GM23338 (cell line): Measurements from ENCODE around the gene BDH1. TPM values are rescaled to one million over a fixed set of nuclear protein-coding genes. Genes with fewer than 3 reads are reported as not detected.

Experiments used
- ATAC-seq: fragments of 200-7000 bp; cut with Tn5 transposase; 3 replicates; pipeline ENCODE4 v1.9.1; 2020
- DNase-seq: peaks from one replicate; pipeline ENCODE4 v3.0.0-alpha.2; 2015; ENCODE audit warnings: low spot score
- H2AFZ ChIP-seq: fragments of 200-600 bp; sonication (generic); 2 replicates; pipeline ENCODE4 v1.8.0; 2016; ENCODE audit warnings: antibody characterized with exemption, mild to moderate bottlenecking, moderate library complexity
- H3F3A ChIP-seq: fragments of 200-600 bp; sonication (generic); replicated peaks from 2 replicates; pipeline ENCODE4 v1.8.0; 2017; ENCODE audit warnings: antibody characterized with exemption, mixed run types, low read depth
- H3K27ac ChIP-seq: fragments of 200-600 bp; sonication (generic); 2 replicates; pipeline ENCODE4 v1.6.1; 2016; ENCODE audit warnings: low read depth
- H3K27me3 ChIP-seq: fragments of 200-600 bp; sonication (generic); 2 replicates; pipeline ENCODE4 v1.8.0; 2016; ENCODE audit warnings: mild to moderate bottlenecking, mixed run types, moderate library complexity; ENCODE audit not compliant: insufficient read depth
- H3K36me3 ChIP-seq: fragments of 200-600 bp; sonication (generic); 2 replicates; pipeline ENCODE4 v1.8.0; 2016; ENCODE audit warnings: mild to moderate bottlenecking; ENCODE audit not compliant: insufficient read depth
- H3K4me1 ChIP-seq: fragments of 200-600 bp; sonication (generic); 2 replicates; pipeline ENCODE4 v1.8.0; 2016; ENCODE audit warnings: mild to moderate bottlenecking, moderate library complexity; ENCODE audit not compliant: insufficient read depth
- H3K4me2 ChIP-seq: fragments of 200-600 bp; sonication (generic); 2 replicates; pipeline ENCODE4 v1.7.1; 2017; ENCODE audit warnings: mixed run types
- H3K4me3 ChIP-seq: fragments of 200-600 bp; sonication (generic); 2 replicates; pipeline ENCODE4 v1.6.1; 2016; ENCODE audit warnings: mixed run types
- H3K79me2 ChIP-seq: fragments of 200-600 bp; sonication (generic); replicated peaks from 2 replicates; pipeline ENCODE4 v1.8.0; 2017; ENCODE audit warnings: mild to moderate bottlenecking; ENCODE audit not compliant: insufficient read depth
- H3K9me2 ChIP-seq: fragments of 200-600 bp; sonication (generic); 2 replicates; pipeline ENCODE4 v1.8.0; 2017; ENCODE audit not compliant: insufficient read depth
- H4K20me1 ChIP-seq: fragments of 200-600 bp; sonication (generic); replicated peaks from 2 replicates; pipeline ENCODE4 v1.8.0; 2017; ENCODE audit warnings: mild to moderate bottlenecking; ENCODE audit not compliant: insufficient read depth
- H3K27ac Mint-ChIP-seq: 2 replicates; pipeline ENCODE4 v1.8.0; 2020; ENCODE audit warnings: inconsistent platforms, mild to moderate bottlenecking, moderate library complexity, mixed read lengths
- H3K27me3 Mint-ChIP-seq: 3 replicates; pipeline ENCODE4 v1.8.0; 2022; ENCODE audit warnings: low read depth, mild to moderate bottlenecking, moderate library complexity, mixed read lengths, inconsistent platforms; ENCODE audit not compliant: insufficient read depth, poor library complexity
- H3K36me3 Mint-ChIP-seq: 3 replicates; pipeline ENCODE4 v1.8.0; 2021; ENCODE audit warnings: low read depth, mild to moderate bottlenecking, inconsistent platforms, moderate library complexity, mixed read lengths
- H3K4me1 Mint-ChIP-seq: 3 replicates; pipeline ENCODE4 v1.8.0; 2020; ENCODE audit warnings: mild to moderate bottlenecking, inconsistent platforms, mixed read lengths
- H3K4me3 Mint-ChIP-seq: 3 replicates; pipeline ENCODE4 v1.8.0; 2021; ENCODE audit warnings: moderate library complexity, mild to moderate bottlenecking, inconsistent platforms, mixed read lengths
- H3K9me3 Mint-ChIP-seq: 3 replicates; pipeline ENCODE4 v1.8.0; 2020; ENCODE audit warnings: moderate library complexity, mild to moderate bottlenecking, inconsistent platforms, mixed read lengths
- CREB1 ChIP-seq: fragments of 250-450 bp; sonication (Bioruptor Pico); IDR thresholded peaks from 2 replicates; pipeline ENCODE4 v1.5.0; 2020; ENCODE audit warnings: low read depth, mild to moderate bottlenecking, moderate library complexity
- ETS1 ChIP-seq: IDR thresholded peaks from 2 replicates; pipeline ENCODE4 v1.6.1; 2016; ENCODE audit warnings: antibody characterized with exemption
- EZH2 ChIP-seq: fragments of 200-600 bp; sonication (generic); IDR thresholded peaks from one replicate; pipeline ENCODE4 v1.8.0; 2017; ENCODE audit warnings: antibody characterized with exemption, mild to moderate bottlenecking, low read depth; ENCODE audit not compliant: unreplicated experiment
- EZH2phosphoT487 ChIP-seq: fragments of 200-600 bp; sonication (generic); IDR thresholded peaks from one replicate; pipeline ENCODE4 v1.8.1; 2018; ENCODE audit warnings: antibody characterized with exemption; ENCODE audit not compliant: unreplicated experiment
- JUNB ChIP-seq: IDR thresholded peaks from one replicate; pipeline ENCODE4 v1.6.1; 2016; ENCODE audit warnings: antibody characterized with exemption; ENCODE audit not compliant: unreplicated experiment
- NANOG ChIP-seq: IDR thresholded peaks from 2 replicates; pipeline ENCODE4 v1.6.1; 2016; ENCODE audit warnings: antibody characterized with exemption, borderline replicate concordance
- POLR2AphosphoS5 ChIP-seq: IDR thresholded peaks from 2 replicates; pipeline ENCODE4 v1.6.1; 2016; ENCODE audit warnings: antibody characterized with exemption, low read depth
- REST ChIP-seq: IDR thresholded peaks from one replicate; pipeline ENCODE4 v1.6.1; 2018; ENCODE audit warnings: antibody characterized with exemption; ENCODE audit not compliant: unreplicated experiment
- STAT1 ChIP-seq: IDR thresholded peaks from one replicate; pipeline ENCODE4 v1.6.1; 2016; ENCODE audit warnings: antibody characterized with exemption; ENCODE audit not compliant: unreplicated experiment
- ZNF114 ChIP-seq: fragments of 250-450 bp; sonication (Bioruptor Pico); IDR thresholded peaks from 2 replicates; pipeline ENCODE4 v1.5.0; 2020; ENCODE audit warnings: mild to moderate bottlenecking, moderate library complexity
- ZNF331 ChIP-seq: fragments of 250-450 bp; sonication (Bioruptor Pico); IDR thresholded peaks from 2 replicates; pipeline ENCODE4 v1.5.0; 2020; ENCODE audit warnings: low read depth, mild to moderate bottlenecking, moderate library complexity
- polyA plus RNA-seq: library from polyadenylated mRNA; unstranded; fragments of >200 nt; fragmentation: Nextera tagmentation; extraction: Ambion mirVana; gene quantifications from 2 replicates; pipeline ENCODE4 v1.2.1, GENCODE V29; 2016
- total RNA-seq: library from RNA; depleted of rRNA; stranded (reverse); fragments of >200 nt; shearing (Covaris generic); gene quantifications from 2 replicates; pipeline ENCODE4 v1.2.3, GENCODE V29; 2014
- TF ChIP-seq, protein P1 (sequence below): fragments of 250-450 bp; sonication (Bioruptor Pico); IDR thresholded peaks from 2 replicates; pipeline ENCODE4 v1.5.0; 2020; ENCODE audit warnings: mild to moderate bottlenecking, moderate library complexity
- TF ChIP-seq, protein P2 (sequence below), 2 experiments: fragments of 200-600 bp in 1 of 2; sonication (generic) in 1 of 2; conservative IDR thresholded peaks; 2 replicates each; pipeline versions ENCODE4 v1.5.1 to v1.6.1; 2016 to 2017; ENCODE audit warnings: antibody characterized with exemption in 2 of 2, low read depth in 2 of 2, mild to moderate bottlenecking in 2 of 2, moderate library complexity in 1 of 2

The BDH1 gene
- total and polyA plus RNA-seq, 2 experiments from 2014 or later = 18.1 to 19.3 TPM

- TF ChIP-seq, protein P1, sequence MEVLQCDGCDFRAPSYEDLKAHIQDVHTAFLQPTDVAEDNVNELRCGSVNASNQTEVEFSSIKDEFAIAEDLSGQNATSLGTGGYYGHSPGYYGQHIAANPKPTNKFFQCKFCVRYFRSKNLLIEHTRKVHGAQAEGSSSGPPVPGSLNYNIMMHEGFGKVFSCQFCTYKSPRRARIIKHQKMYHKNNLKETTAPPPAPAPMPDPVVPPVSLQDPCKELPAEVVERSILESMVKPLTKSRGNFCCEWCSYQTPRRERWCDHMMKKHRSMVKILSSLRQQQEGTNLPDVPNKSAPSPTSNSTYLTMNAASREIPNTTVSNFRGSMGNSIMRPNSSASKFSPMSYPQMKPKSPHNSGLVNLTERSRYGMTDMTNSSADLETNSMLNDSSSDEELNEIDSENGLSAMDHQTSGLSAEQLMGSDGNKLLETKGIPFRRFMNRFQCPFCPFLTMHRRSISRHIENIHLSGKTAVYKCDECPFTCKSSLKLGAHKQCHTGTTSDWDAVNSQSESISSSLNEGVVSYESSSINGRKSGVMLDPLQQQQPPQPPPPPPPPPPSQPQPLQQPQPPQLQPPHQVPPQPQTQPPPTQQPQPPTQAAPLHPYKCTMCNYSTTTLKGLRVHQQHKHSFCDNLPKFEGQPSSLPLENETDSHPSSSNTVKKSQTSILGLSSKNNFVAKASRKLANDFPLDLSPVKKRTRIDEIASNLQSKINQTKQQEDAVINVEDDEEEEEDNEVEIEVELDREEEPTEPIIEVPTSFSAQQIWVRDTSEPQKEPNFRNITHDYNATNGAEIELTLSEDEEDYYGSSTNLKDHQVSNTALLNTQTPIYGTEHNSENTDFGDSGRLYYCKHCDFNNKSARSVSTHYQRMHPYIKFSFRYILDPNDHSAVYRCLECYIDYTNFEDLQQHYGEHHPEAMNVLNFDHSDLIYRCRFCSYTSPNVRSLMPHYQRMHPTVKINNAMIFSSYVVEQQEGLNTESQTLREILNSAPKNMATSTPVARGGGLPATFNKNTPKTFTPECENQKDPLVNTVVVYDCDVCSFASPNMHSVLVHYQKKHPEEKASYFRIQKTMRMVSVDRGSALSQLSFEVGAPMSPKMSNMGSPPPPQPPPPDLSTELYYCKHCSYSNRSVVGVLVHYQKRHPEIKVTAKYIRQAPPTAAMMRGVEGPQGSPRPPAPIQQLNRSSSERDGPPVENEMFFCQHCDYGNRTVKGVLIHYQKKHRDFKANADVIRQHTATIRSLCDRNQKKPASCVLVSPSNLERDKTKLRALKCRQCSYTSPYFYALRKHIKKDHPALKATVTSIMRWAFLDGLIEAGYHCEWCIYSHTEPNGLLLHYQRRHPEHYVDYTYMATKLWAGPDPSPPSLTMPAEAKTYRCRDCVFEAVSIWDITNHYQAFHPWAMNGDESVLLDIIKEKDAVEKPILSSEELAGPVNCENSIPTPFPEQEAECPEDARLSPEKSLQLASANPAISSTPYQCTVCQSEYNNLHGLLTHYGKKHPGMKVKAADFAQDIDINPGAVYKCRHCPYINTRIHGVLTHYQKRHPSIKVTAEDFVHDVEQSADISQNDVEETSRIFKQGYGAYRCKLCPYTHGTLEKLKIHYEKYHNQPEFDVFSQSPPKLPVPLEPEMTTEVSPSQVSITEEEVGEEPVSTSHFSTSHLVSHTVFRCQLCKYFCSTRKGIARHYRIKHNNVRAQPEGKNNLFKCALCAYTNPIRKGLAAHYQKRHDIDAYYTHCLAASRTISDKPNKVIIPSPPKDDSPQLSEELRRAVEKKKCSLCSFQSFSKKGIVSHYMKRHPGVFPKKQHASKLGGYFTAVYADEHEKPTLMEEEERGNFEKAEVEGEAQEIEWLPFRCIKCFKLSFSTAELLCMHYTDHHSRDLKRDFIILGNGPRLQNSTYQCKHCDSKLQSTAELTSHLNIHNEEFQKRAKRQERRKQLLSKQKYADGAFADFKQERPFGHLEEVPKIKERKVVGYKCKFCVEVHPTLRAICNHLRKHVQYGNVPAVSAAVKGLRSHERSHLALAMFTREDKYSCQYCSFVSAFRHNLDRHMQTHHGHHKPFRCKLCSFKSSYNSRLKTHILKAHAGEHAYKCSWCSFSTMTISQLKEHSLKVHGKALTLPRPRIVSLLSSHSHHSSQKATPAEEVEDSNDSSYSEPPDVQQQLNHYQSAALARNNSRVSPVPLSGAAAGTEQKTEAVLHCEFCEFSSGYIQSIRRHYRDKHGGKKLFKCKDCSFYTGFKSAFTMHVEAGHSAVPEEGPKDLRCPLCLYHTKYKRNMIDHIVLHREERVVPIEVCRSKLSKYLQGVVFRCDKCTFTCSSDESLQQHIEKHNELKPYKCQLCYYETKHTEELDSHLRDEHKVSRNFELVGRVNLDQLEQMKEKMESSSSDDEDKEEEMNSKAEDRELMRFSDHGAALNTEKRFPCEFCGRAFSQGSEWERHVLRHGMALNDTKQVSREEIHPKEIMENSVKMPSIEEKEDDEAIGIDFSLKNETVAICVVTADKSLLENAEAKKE (CRISPR knock-in tag) = no peak
Measured at GRCh38 chr3:197468866-197469382, 86.8 kb downstream of the BDH1 start (continued).

DNA sequence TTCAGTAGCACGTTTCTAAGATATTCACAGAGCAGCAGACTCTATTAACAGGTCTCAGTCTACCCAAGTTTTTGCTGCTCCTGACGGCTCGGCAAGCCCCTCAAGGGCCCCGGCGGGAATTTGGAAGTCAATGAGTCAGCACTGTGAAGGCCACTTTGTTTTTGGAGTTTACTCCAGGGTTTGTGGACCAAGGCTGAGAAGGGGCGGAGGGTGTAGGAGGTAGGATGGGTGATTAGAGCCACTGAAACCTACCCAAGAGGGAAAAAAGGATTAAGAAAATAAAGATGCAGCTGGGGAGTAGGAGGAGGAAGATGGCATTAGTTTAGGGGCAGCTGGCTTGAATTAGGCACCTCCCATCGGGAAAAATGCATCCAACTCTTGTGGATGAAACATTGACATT, 87.6 kb downstream of the BDH1 start:
- no peaks in the 10 kb centered on the region for H3K9me2 ChIP-seq
- Mint-ChIP-seq H3K36me3 (no peaks in the 10 kb centered on the region), H3K9me3 (no peaks in the 10 kb centered on the region), H3K27ac (peak overlapping the region; percentile 12; the same call in 1 of the 2 replicates), H3K4me1 (peaks cover 53% of the 10 kb centered on the region), H3K4me3 (no peak overlapping the region), H3K27me3 (peaks cover 16% of the 10 kb centered on the region)
- ATAC-seq = no peak
- no peak overlapping the region for H3K4me3 ChIP-seq
- no peak for DNase-seq
- H3K27me3 ChIP-seq = no peaks in the 10 kb centered on the region
- H3K36me3 ChIP-seq = no peaks in the 10 kb centered on the region
- no peak overlapping the region for H3K27ac ChIP-seq
- H3F3A ChIP-seq = no peaks in the 10 kb centered on the region
- H3K79me2 ChIP-seq = no peaks in the 10 kb centered on the region
- H3K4me2 ChIP-seq = no peak overlapping the region
- peaks cover 28% of the 10 kb centered on the region for H3K4me1 ChIP-seq
- no peaks in the 10 kb centered on the region for H4K20me1 ChIP-seq
- H2AFZ ChIP-seq = peak overlapping the region; percentile 78; the same call in 1 of the 2 replicates
- TF ChIP-seq ZNF114 (CRISPR knock-in tag) (no peak), EZH2phosphoT487 (no peak), JUNB (no peak), POLR2AphosphoS5 (no peak), STAT1 (no peak), CREB1 (CRISPR knock-in tag) (no peak), EZH2 (no peak), NANOG (no peak), ZNF331 (no peak), REST (no peak), ETS1 (no peak)
- TF ChIP-seq, protein P2, sequence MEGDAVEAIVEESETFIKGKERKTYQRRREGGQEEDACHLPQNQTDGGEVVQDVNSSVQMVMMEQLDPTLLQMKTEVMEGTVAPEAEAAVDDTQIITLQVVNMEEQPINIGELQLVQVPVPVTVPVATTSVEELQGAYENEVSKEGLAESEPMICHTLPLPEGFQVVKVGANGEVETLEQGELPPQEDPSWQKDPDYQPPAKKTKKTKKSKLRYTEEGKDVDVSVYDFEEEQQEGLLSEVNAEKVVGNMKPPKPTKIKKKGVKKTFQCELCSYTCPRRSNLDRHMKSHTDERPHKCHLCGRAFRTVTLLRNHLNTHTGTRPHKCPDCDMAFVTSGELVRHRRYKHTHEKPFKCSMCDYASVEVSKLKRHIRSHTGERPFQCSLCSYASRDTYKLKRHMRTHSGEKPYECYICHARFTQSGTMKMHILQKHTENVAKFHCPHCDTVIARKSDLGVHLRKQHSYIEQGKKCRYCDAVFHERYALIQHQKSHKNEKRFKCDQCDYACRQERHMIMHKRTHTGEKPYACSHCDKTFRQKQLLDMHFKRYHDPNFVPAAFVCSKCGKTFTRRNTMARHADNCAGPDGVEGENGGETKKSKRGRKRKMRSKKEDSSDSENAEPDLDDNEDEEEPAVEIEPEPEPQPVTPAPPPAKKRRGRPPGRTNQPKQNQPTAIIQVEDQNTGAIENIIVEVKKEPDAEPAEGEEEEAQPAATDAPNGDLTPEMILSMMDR (conservative IDR thresholded peaks at IDR 0.05; ENCODE audit: low read depth in 2 of 2) = no peak
